K562 (cell line): ENCODE data around the gene SLAIN1. TPM values are rescaled to one million over a fixed set of nuclear protein-coding genes. Genes with fewer than 3 reads are reported as not detected.

ENCODE experiments used
- ATAC-seq: fragments of 200-7000 bp; cut with Tn5 transposase; 3 replicates; pipeline ENCODE4 v1.9.1; 2020; ENCODE audit warnings: moderate library complexity
- BruUV-seq: library from RNA; stranded (reverse); fragments of 400-500 nt; replicated peaks from 2 replicates; lab custom pipeline; 2021; lab: Mats Ljungman, UMichigan
- CTCF ChIA-PET: fragments of 300-600 bp; formaldehyde crosslinking; extraction: SDS; loops from one replicate; lab custom pipeline; 2021; ENCODE audit warnings: low intra/inter-chr PET ratio; lab: Yijun Ruan, JAX
- POLR2A ChIA-PET: fragments of 300-600, 350-650 bp; sonication (Branson Sonifier 250); formaldehyde crosslinking; extraction: SDS; loops from one replicate; lab custom pipeline; 2021; ENCODE audit warnings: antibody characterized with exemption, inconsistent platforms; lab: Yijun Ruan, JAX
- DNase-seq, 4 experiments: peaks; one replicate each; pipeline versions ENCODE4 v3.0.0 to v3.0.0-alpha.2; 2011 to 2018; ENCODE audit warnings: low spot score in 3 of 4, mixed read lengths in 3 of 4; ENCODE audit errors: extremely low read depth in 1 of 4
- FAIRE-seq: peaks from 2 replicates; lab custom pipeline; 2011; peaks lifted over from hg19 to GRCh38; lab: Jason Lieb, UNC
- H2AFZ ChIP-seq: 2 replicates; pipeline ENCODE4 v1.6.0; 2011; ENCODE audit warnings: low read depth, low read length, control low read depth, inconsistent platforms
- H3K27ac ChIP-seq: fragments of 200-600 bp; 3 replicates; pipeline ENCODE4 v1.8.0; 2011; ENCODE audit warnings: low read depth, mild to moderate bottlenecking, control low read depth, inconsistent platforms, low read length, moderate library complexity, mixed read lengths; ENCODE audit errors: extremely low read depth
- H3K27me3 ChIP-seq, 2 experiments: fragments of 300-600 bp in 1 of 2; 2 replicates in 1 of 2; 3 replicates in 1 of 2; pipeline versions ENCODE4 v1.6.0 to v1.8.0; 2011; ENCODE audit warnings: inconsistent platforms in 2 of 2, low read length in 2 of 2, mild to moderate bottlenecking in 1 of 2, mixed read lengths in 1 of 2, moderate library complexity in 1 of 2; ENCODE audit not compliant: control insufficient read depth in 2 of 2, insufficient read depth in 2 of 2
- H3K36me3 ChIP-seq: fragments of 300-600 bp; 3 replicates; pipeline ENCODE4 v1.8.0; 2011; ENCODE audit warnings: mild to moderate bottlenecking, low read length, inconsistent platforms; ENCODE audit not compliant: control insufficient read depth, insufficient read depth
- H3K4me1 ChIP-seq, 2 experiments: fragments of 200-600 bp in 1 of 2; replicated peaks in 1 of 2; 2 replicates in 1 of 2; 3 replicates in 1 of 2; pipeline versions ENCODE4 v1.5.1 to v1.8.0; 2011; ENCODE audit warnings: inconsistent platforms in 2 of 2, low read length in 2 of 2, mild to moderate bottlenecking in 1 of 2, mixed read lengths in 1 of 2, moderate library complexity in 1 of 2; ENCODE audit not compliant: control insufficient read depth in 2 of 2, insufficient read depth in 2 of 2
- H3K4me2 ChIP-seq: 2 replicates; pipeline ENCODE4 v1.6.1; 2011; ENCODE audit warnings: low read length, control low read depth, inconsistent platforms, mixed read lengths; ENCODE audit not compliant: insufficient read depth
- H3K4me3 ChIP-seq: fragments of 200-600 bp; sonication (generic), shearing (Covaris generic); 2 replicates; pipeline ENCODE4 v1.5.1; 2016; ENCODE audit warnings: control low read depth, inconsistent platforms
- H3K79me2 ChIP-seq: fragments of 200-600 bp; 3 replicates; pipeline ENCODE4 v1.8.0; 2011; ENCODE audit warnings: low read length, inconsistent platforms; ENCODE audit not compliant: control insufficient read depth, insufficient read depth
- H3K9ac ChIP-seq, 2 experiments: 2 replicates each; pipeline versions ENCODE4 v1.6.0 to v1.6.1; 2011; ENCODE audit warnings: low read depth in 2 of 2, low read length in 2 of 2, control low read depth in 1 of 2, inconsistent platforms in 1 of 2, mild to moderate bottlenecking in 1 of 2, mixed read lengths in 1 of 2; ENCODE audit not compliant: insufficient read depth in 1 of 2
- H3K9me1 ChIP-seq: one replicate; pipeline ENCODE4 v1.6.0; 2011; ENCODE audit warnings: inconsistent platforms, mild to moderate bottlenecking, low read length, moderate library complexity; ENCODE audit not compliant: control insufficient read depth, insufficient read depth
- H3K9me3 ChIP-seq: replicated peaks from 2 replicates; pipeline ENCODE4 v1.5.1; 2011; ENCODE audit warnings: low read depth, low read length, inconsistent platforms; ENCODE audit not compliant: control insufficient read depth, insufficient read depth
- H4K20me1 ChIP-seq: replicated peaks from 2 replicates; pipeline ENCODE4 v1.6.1; 2011; ENCODE audit warnings: low read length, inconsistent platforms, mixed read lengths; ENCODE audit not compliant: control insufficient read depth, insufficient read depth
- JUND ChIP-seq, 2 experiments: IDR thresholded peaks; 2 replicates in 1 of 2; 3 replicates in 1 of 2; pipeline ENCODE4 v1.6.1; 2011; ENCODE audit warnings: borderline replicate concordance in 2 of 2, low read depth in 2 of 2, low read length in 2 of 2, improper control_type of control experiment in 1 of 2, missing biosample characterization in 1 of 2, missing genetic modification characterization in 1 of 2, missing genetic modification reagents in 1 of 2
- NUFIP1 ChIP-seq: fragments of 450-650 bp; IDR thresholded peaks from 2 replicates; pipeline ENCODE4 v1.6.1; 2018; ENCODE audit not compliant: partially characterized antibody
- PBX2 ChIP-seq, 2 experiments: IDR thresholded peaks in 1 of 2; conservative IDR thresholded peaks in 1 of 2; 2 replicates each; pipeline ENCODE4 v1.6.1; 2016; ENCODE audit warnings: low read depth in 2 of 2, mild to moderate bottlenecking in 1 of 2, missing compliant biosample characterization in 1 of 2, missing genetic modification characterization in 1 of 2, moderate library complexity in 1 of 2
- RCOR1 ChIP-seq, 2 experiments: IDR thresholded peaks; 2 replicates each; pipeline ENCODE4 v1.6.1; 2012; ENCODE audit warnings: low read depth in 2 of 2, low read length in 2 of 2, borderline replicate concordance in 1 of 2, improper control_type of control experiment in 1 of 2
- TFAP4 ChIP-seq: sonication (generic); formaldehyde crosslinking; IDR thresholded peaks from 2 replicates; pipeline ENCODE4 v1.8.0; 2022; ENCODE audit warnings: missing genetic modification reagents, mild to moderate bottlenecking, moderate library complexity, borderline replicate concordance
- ZC3H8 ChIP-seq: fragments of 450-650 bp; IDR thresholded peaks from 2 replicates; pipeline ENCODE4 v1.6.1; 2017
- ZNF274 ChIP-seq: IDR thresholded peaks from 2 replicates; pipeline ENCODE4 v1.6.1; 2011; ENCODE audit warnings: low read depth, mild to moderate bottlenecking, low read length, moderate library complexity, borderline replicate concordance
- ZNF778 ChIP-seq: fragments of 450-650 bp; formaldehyde crosslinking; IDR thresholded peaks from 2 replicates; pipeline ENCODE4 v1.4.0; 2020; ENCODE audit warnings: mild to moderate bottlenecking, moderate library complexity
- WGBS: fragments of 100-300 bp; shearing (Covaris generic); methylation state at CpG from one replicate; pipeline ENCODE4 v1.1.6; 2016; ENCODE audit warnings: low coverage, mixed read lengths; ENCODE audit not compliant: insufficient coverage; ENCODE audit errors: missing lambda C conversion rate; 5-methylcytosine and 5-hydroxymethylcytosine counted together
- in situ Hi-C: fragments of 300-500 bp; cut with MboI; formaldehyde crosslinking; loops from 4 replicates; pipeline ENCODE4 v1.15.0; 2018; ENCODE audit warnings: inconsistent platforms, mixed read lengths
- intact Hi-C: fragments of 100-400 bp; cut with micrococcal nuclease; formaldehyde crosslinking; loops from 2 replicates; pipeline ENCODE4 v1.14.2; 2022
- polyA plus RNA-seq, 8 experiments: library from polyadenylated mRNA; depleted of rRNA in 4 of 8; stranded (reverse) in 5 of 8; unstranded in 3 of 8; fragments of >200 nt; fragmentation: Nextera tagmentation in 2 of 8; fragmentation: Illumina TruSeq in 1 of 8; extraction: Ambion mirVana in 2 of 8; extraction: Trizol in 1 of 8; gene quantifications; 2 replicates each; pipeline versions ENCODE4 v1.2.1 to v1.2.3, GENCODE V29; 2011 to 2014; ENCODE audit warnings: inconsistent platforms in 1 of 8, missing spikeins in 1 of 8
- total RNA-seq, 7 experiments: library from RNA; depleted of rRNA in 6 of 7; stranded (reverse); fragments of >200 nt in 6 of 7; fragmentation: Illumina TruSeq in 2 of 7; extraction: Trizol in 2 of 7; gene quantifications; 2 replicates each; pipeline versions ENCODE4 v1.2.1 to v1.2.3, GENCODE V29; 2011 to 2021; ENCODE audit warnings: low replicate concordance in 1 of 7
- TF ChIP-seq, protein P1 (sequence below): sonication (generic); formaldehyde crosslinking; IDR thresholded peaks from 2 replicates; pipeline ENCODE4 v1.8.1; 2023; ENCODE audit warnings: mild to moderate bottlenecking, missing genetic modification reagents

The SLAIN1 gene
- total and polyA plus RNA-seq, 9 of the 15 experiments (the other 6 are each of a cell fraction or from before 2014, with no cell fraction given) = 0.07 to 0.40 (median 0.10) TPM; not detected in 3

- ATAC-seq = no peak
- Histone ChIP-seq H4K20me1 (no peaks in the 10 kb centered on the region), H3K4me3 (no peak overlapping the region), H2AFZ (no peak overlapping the region), H3K4me1 (no peaks in the 10 kb centered on the region), H3K9me1 (no peaks in the 10 kb centered on the region), H3K9ac (no peak overlapping the region), H3K9me3 (no peaks in the 10 kb centered on the region), H3K79me2 (no peaks in the 10 kb centered on the region), H3K27ac (no peak overlapping the region), H3K27me3 (no peaks in the 10 kb centered on the region), H3K36me3 (no peaks in the 10 kb centered on the region), H3K4me2 (no peak overlapping the region)
- no peak for FAIRE-seq
- POLR2A ChIA-PET = interaction anchor here (0.6 to 0.7 kb wide), 2 partner anchors 93 to 137 kb away, joined by 3 read pairs; no protein-coding TSS in a partner anchor
- no peak for TF ChIP-seq ZNF274
- in situ Hi-C loops = no loop called here
- 2% methylated on average over 5 of the region's 5 CpGs for WGBS
- BruUV-seq = no TSS peak
- intact Hi-C loops = no loop called here
- no peak for DNase-seq
- CTCF ChIA-PET = no interaction called here
These were observed 23.5 kb downstream of the SLAIN1 start for GRCh38 chr13:77720988-77721387.

DNA sequence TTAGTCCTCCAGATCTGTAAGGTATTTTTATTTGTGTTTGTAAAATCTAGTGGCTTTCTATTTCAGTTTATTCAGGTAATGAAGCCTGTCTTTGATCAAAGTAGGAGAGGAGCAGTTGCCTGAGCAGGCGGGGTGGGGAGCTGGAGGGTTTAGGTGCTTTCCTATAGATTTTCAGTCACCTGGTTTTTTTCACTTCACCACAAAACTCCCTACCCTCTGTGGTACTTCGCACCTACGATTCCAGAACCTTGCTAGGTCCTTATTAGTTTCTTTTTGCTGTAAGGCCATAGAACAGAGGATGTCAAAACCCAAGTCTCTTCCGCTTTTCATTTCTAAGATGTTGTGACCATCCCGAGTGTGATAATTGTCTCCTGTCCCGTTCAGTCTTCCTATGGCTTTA is 26.6 kb downstream of the SLAIN1 start:
- intact Hi-C loops = no loop called here
- no peak overlapping the region for H3K27ac ChIP-seq
- H3K4me2 ChIP-seq = no peak overlapping the region
- no peaks in the 10 kb centered on the region for H3K9me3 ChIP-seq
- ChIA-PET CTCF (no interaction called here), POLR2A (no interaction called here)
- no peaks in the 10 kb centered on the region for H3K9me1 ChIP-seq
- no peaks in the 10 kb centered on the region for H3K36me3 ChIP-seq
- FAIRE-seq (no peak), DNase-seq (no peak), ATAC-seq (no peak)
- H3K79me2 ChIP-seq = no peaks in the 10 kb centered on the region
- no TSS peak for BruUV-seq
- H4K20me1 ChIP-seq = no peaks in the 10 kb centered on the region
- in situ Hi-C loops = no loop called here
- no peak overlapping the region for H3K4me3 ChIP-seq
- no peak overlapping the region for H3K9ac ChIP-seq
- WGBS = 2% methylated on average over 6 of the region's 6 CpGs
- no peak overlapping the region for H2AFZ ChIP-seq
- H3K4me1 ChIP-seq = no peaks in the 10 kb centered on the region
- H3K27me3 ChIP-seq = no peaks in the 10 kb centered on the region
- TF ChIP-seq, protein P1, sequence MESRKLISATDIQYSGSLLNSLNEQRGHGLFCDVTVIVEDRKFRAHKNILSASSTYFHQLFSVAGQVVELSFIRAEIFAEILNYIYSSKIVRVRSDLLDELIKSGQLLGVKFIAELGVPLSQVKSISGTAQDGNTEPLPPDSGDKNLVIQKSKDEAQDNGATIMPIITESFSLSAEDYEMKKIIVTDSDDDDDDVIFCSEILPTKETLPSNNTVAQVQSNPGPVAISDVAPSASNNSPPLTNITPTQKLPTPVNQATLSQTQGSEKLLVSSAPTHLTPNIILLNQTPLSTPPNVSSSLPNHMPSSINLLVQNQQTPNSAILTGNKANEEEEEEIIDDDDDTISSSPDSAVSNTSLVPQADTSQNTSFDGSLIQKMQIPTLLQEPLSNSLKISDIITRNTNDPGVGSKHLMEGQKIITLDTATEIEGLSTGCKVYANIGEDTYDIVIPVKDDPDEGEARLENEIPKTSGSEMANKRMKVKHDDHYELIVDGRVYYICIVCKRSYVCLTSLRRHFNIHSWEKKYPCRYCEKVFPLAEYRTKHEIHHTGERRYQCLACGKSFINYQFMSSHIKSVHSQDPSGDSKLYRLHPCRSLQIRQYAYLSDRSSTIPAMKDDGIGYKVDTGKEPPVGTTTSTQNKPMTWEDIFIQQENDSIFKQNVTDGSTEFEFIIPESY = no peak
- TF ChIP-seq NUFIP1 = no peak
- TF ChIP-seq JUND (IDR thresholded peaks at IDR 0.05; ENCODE audit: borderline replicate concordance, low read depth, low read length) = no peak
- no peak for TF ChIP-seq JUND (tag; IDR thresholded peaks at IDR 0.05; ENCODE audit: borderline replicate concordance, low read depth, low read length)
- no peak for TF ChIP-seq ZNF778
- no peak for TF ChIP-seq PBX2 (CRISPR knock-in tag; IDR thresholded peaks at IDR 0.05; ENCODE audit: low read depth)
- TF ChIP-seq PBX2 (tag; conservative IDR thresholded peaks at IDR 0.05; ENCODE audit: low read depth) = no peak
- TF ChIP-seq TFAP4 (CRISPR knock-in tag) = no peak
- no peak for TF ChIP-seq RCOR1 (IDR thresholded peaks at IDR 0.05; ENCODE audit: borderline replicate concordance in 1 of 2, low read depth in 2 of 2, low read length in 2 of 2)
- TF ChIP-seq ZC3H8 = no peak
